RWPE2 (cell line): Measurements from ENCODE around the gene GRM2.

Experiments used
- ATAC-seq: fragments of 200-7000 bp; cut with Tn5 transposase; 3 replicates; pipeline ENCODE4 v1.9.1; 2021; ENCODE audit warnings: low read depth
- DNase-seq: peaks from one replicate; pipeline ENCODE4 v3.0.0-alpha.2; 2020; ENCODE audit warnings: low spot score
- H3K27ac ChIP-seq: fragments of 450-650 bp; 2 replicates; pipeline ENCODE4 v1.5.1; 2017; ENCODE audit warnings: mild to moderate bottlenecking; ENCODE audit not compliant: poor library complexity, severe bottlenecking
- H3K27me3 ChIP-seq: fragments of 250-450 bp; sonication (Bioruptor Pico); 2 replicates; pipeline ENCODE4 v1.5.1; 2021; ENCODE audit warnings: mild to moderate bottlenecking, moderate library complexity; ENCODE audit not compliant: insufficient read depth, poor library complexity, severe bottlenecking
- H3K36me3 ChIP-seq: fragments of 250-450 bp; sonication (Bioruptor Pico); 2 replicates; pipeline ENCODE4 v1.5.1; 2020; ENCODE audit warnings: low read depth, mild to moderate bottlenecking, moderate library complexity
- H3K4me1 ChIP-seq: fragments of 250-450 bp; sonication (Bioruptor Pico); 2 replicates; pipeline ENCODE4 v1.5.1; 2021; ENCODE audit warnings: mild to moderate bottlenecking, moderate library complexity; ENCODE audit not compliant: insufficient read depth, poor library complexity, severe bottlenecking
- H3K4me3 ChIP-seq: fragments of 250-450 bp; sonication (Bioruptor Pico); 2 replicates; pipeline ENCODE4 v1.5.1; 2021; ENCODE audit warnings: mild to moderate bottlenecking, moderate library complexity; ENCODE audit not compliant: severe bottlenecking
- H3K9me3 ChIP-seq: fragments of 250-450 bp; sonication (Bioruptor Pico); 2 replicates; pipeline ENCODE4 v1.5.1; 2021; ENCODE audit warnings: mild to moderate bottlenecking, moderate library complexity; ENCODE audit not compliant: severe bottlenecking
- CTCF ChIP-seq: fragments of 450-650 bp; IDR thresholded peaks from one replicate; pipeline ENCODE4 v1.5.1; 2017; ENCODE audit warnings: mild to moderate bottlenecking, moderate library complexity; ENCODE audit not compliant: poor library complexity, severe bottlenecking

GRM2 gene

DNA sequence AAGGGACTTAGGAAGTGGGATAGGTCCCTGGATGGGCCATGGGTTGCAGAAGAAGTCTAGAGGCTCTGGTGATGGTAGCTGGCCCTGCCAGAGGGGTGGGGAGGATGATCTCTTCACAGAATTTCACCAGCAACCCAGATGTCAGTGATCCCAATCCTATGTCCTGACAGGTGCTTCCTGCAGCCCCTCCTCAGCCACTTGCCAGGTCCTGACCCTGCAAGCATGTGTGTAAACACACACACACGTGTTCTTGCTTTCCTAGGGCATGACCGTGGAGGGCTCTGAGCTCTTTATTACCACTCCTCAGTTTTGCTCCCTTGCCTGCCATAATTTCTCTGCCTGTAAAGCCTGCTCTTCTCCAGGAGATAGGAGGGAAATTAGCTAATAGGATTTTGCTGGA is 23.3 kb upstream of the GRM2 start:
- Histone ChIP-seq H3K9me3 (no peaks in the 10 kb centered on the region), H3K27ac (no peak overlapping the region), H3K36me3 (peaks cover 48% of the 10 kb centered on the region), H3K27me3 (no peaks in the 10 kb centered on the region), H3K4me3 (no peak overlapping the region), H3K4me1 (peaks cover 15% of the 10 kb centered on the region)
- ATAC-seq: no peak
- no peak for TF ChIP-seq CTCF
- no peak for DNase-seq

DNA sequence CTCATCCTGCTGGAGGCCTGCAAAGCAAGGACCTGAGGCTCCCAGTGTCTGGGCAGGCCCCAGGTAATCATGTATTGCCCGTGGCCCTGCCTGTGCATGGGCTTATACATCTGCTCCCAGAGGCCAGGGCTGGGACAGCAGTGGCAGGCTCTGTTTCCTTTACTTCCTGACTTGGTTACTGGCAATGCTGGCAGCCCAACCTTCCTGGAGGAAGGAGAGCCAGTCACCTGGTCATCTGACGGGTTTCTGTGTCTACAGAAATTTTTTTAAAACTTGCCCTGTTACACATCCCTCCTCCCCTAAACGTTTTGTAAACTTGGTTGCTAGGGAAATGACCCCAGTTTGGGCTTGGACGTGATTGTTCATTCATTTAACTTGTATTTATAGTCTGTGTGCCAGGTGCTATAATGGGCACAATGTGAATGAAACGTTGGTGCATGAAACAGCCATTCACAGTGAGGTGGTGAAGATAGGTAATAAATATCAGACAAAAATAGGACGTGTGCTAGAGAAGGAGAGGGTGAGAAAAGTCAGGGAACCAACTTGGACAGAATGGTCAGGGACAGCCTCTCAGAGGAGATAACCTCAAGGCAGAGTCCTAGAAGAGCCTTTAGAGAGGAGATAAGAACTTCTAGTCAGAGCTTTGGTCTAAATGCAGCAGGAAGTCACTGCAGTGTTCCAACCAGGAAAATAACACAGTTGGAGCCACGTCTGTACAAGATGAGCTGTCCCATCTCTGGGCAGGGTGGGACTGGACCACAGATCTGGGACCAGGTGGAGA is 21.7 kb upstream of the GRM2 start:
- ATAC-seq (no peak), DNase-seq (no peak)
- TF ChIP-seq CTCF: no peak
- H3K4me3 ChIP-seq: no peak overlapping the region
- H3K27ac ChIP-seq: no peak overlapping the region
- H3K4me1 ChIP-seq: peaks cover 15% of the 10 kb centered on the region
- H3K27me3 ChIP-seq: no peaks in the 10 kb centered on the region
- H3K9me3 ChIP-seq: no peaks in the 10 kb centered on the region
- H3K36me3 ChIP-seq: peaks cover 49% of the 10 kb centered on the region

DNA sequence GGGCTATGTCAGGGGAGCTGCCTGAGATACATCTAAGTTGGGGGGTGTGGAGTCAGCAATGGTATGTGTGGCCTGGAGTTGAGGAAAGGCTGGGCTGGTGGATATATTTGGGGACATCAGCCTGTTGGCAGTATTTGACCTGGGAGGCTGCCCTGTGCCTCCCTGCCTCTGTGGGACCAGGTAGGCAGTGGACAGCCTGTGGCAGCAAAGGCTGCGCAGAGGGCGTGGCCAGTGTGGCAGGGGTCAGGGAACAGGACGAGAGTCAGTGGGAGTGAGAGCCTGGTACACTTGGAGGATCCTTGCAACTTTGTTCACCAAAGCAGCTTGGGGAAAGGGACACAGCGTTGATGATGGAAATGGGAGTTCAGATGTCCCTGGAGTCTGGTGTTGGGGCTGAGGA is 20.8 kb upstream of the GRM2 start:
- peaks cover 49% of the 10 kb centered on the region for H3K36me3 ChIP-seq
- H3K4me1 ChIP-seq: peaks cover 10% of the 10 kb centered on the region
- no peak for TF ChIP-seq CTCF
- H3K27me3 ChIP-seq: no peaks in the 10 kb centered on the region
- DNase-seq (no peak), ATAC-seq (no peak)
- H3K27ac ChIP-seq: no peak overlapping the region
- H3K4me3 ChIP-seq: no peak overlapping the region
- no peaks in the 10 kb centered on the region for H3K9me3 ChIP-seq

DNA sequence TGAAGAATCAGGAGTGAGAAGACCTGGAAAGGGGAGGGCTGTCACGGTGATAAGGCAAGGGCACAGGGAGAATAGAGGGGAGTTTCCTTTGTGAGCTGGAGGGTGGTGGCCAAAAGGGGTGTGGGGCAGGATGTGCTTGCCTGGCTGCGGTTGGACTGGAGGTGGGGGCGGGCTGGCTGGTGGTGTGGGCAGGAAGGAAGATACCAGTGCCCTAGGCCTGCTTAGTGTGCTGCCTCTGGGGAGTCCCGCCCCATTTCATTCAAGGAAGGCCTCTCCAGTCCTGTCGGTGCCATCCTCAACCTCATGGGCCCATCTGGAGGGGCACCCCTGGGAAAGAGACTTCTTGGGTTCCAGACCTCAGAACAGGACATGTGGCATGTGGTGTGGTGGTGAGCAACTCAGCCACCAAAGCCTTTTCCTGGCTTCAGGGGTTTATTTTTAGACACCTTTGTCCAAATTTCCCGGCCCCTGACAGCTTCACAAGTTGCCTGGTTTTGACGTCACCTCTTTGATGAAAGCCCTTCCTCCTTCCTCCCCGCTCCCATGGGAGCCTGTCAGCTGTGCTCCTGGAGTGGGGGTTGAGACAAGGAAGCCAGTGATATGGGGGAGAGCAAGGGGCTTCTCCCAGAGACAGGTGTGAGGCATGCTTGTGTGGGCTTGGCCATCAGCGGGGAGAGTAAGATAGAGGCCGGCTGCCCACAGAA is 20.2 kb upstream of the GRM2 start:
- Histone ChIP-seq H3K27ac (no peak overlapping the region), H3K27me3 (no peaks in the 10 kb centered on the region), H3K9me3 (no peaks in the 10 kb centered on the region), H3K4me1 (peaks cover 4% of the 10 kb centered on the region), H3K4me3 (no peak overlapping the region), H3K36me3 (peaks cover 49% of the 10 kb centered on the region)
- no peak for TF ChIP-seq CTCF
- DNase-seq (no peak), ATAC-seq (peak; percentile 69)
